Activated CD4-positive, alpha-beta T cell treated with anti-CD3 and anti-CD28 coated beads for 36 hours (primary cell): ENCODE results near the gene HEATR9. TPM values are rescaled to one million over a fixed set of nuclear protein-coding genes. Genes with fewer than 3 reads are reported as not detected.

Experiments
- ATAC-seq: fragments of 200-7000 bp; cut with Tn5 transposase; one replicate; pipeline ENCODE4 v1.10.0; 2021; ENCODE audit warnings: mild to moderate bottlenecking, moderate library complexity
- CTCF ChIA-PET: fragments of 350-600 bp; sonication (Branson Sonifier 250); formaldehyde crosslinking; loops from one replicate; lab custom pipeline; 2021; ENCODE audit warnings: antibody characterized with exemption; lab: Charles Lee
- POLR2A ChIA-PET: fragments of 350-600 bp; sonication (Branson Sonifier 250); formaldehyde crosslinking; loops from one replicate; lab custom pipeline; 2021; ENCODE audit warnings: antibody characterized with exemption, inconsistent platforms; lab: Charles Lee
- DNase-seq: peaks from one replicate; pipeline ENCODE4 v3.0.0-alpha.2; 2020
- H3K27ac Mint-ChIP-seq: one replicate; pipeline ENCODE4 v1.8.0; 2021; ENCODE audit warnings: mixed read lengths
- H3K27me3 Mint-ChIP-seq: one replicate; pipeline ENCODE4 v1.8.0; 2021; ENCODE audit warnings: mixed read lengths
- H3K36me3 Mint-ChIP-seq: one replicate; pipeline ENCODE4 v1.8.0; 2021; ENCODE audit warnings: low read depth, mixed read lengths
- H3K4me1 Mint-ChIP-seq: one replicate; pipeline ENCODE4 v1.8.0; 2021; ENCODE audit warnings: mixed read lengths
- H3K4me3 Mint-ChIP-seq: one replicate; pipeline ENCODE4 v1.8.0; 2021; ENCODE audit warnings: mild to moderate bottlenecking, moderate library complexity, mixed read lengths
- H3K9me3 Mint-ChIP-seq: one replicate; pipeline ENCODE4 v1.8.0; 2021; ENCODE audit warnings: low read depth, mixed read lengths
- intact Hi-C, 2 experiments: fragments of 100-400 bp; cut with DNase I in 1 of 2; cut with micrococcal nuclease in 1 of 2; formaldehyde crosslinking; loops; one replicate each; pipeline versions ENCODE4 v1.14.2 to v1.15.1; 2022 to 2024; cut with DNase I, micrococcal nuclease
- total RNA-seq, 2 experiments: library from RNA; stranded (reverse); gene quantifications; one replicate each; pipeline ENCODE4 v1.2.3, GENCODE V29; 2021

HEATR9 gene
- total RNA-seq, 2 experiments from 2014 or later = 0.18 TPM; not detected in 1

GRCh38 chr17:35855965-35856364 lies 12.7 kb downstream of the HEATR9 start:
- POLR2A ChIA-PET = no interaction called here
- Mint-ChIP-seq H3K4me1 (peaks cover 8% of the 10 kb centered on the region), H3K4me3 (no peak overlapping the region), H3K27me3 (no peaks in the 10 kb centered on the region), H3K27ac (no peak overlapping the region), H3K36me3 (peaks cover 11% of the 10 kb centered on the region), H3K9me3 (no peaks in the 10 kb centered on the region)
- ATAC-seq (no peak), DNase-seq (no peak)
- CTCF ChIA-PET = interaction anchor here (0.5 kb wide), 1 partner anchor 47 kb away, joined by 3 read pairs; no protein-coding TSS in a partner anchor
- intact Hi-C loops = no loop called here

- H3K4me1 Mint-ChIP-seq = peaks cover 9% of the 10 kb centered on the region
- peaks cover 39% of the 10 kb centered on the region for H3K36me3 Mint-ChIP-seq
- intact Hi-C loops = loop anchor here (1.0 to 5.0 kb wide), 2 partner anchors 81 to 158 kb away; partner anchors contain the start of gene RDM1 (in 2 of the 2)
- H3K27me3 Mint-ChIP-seq = no peaks in the 10 kb centered on the region
- DNase-seq (peak; percentile 67), ATAC-seq (peak; percentile 80)
- ChIA-PET POLR2A (no interaction called here), CTCF (interaction anchor here (0.6 to 3.3 kb wide), 16 partner anchors 9 to 126 kb away, joined by 3 to 17 read pairs (median 4); no protein-coding TSS in a partner anchor)
- H3K27ac Mint-ChIP-seq = peak overlapping the region; percentile 53
- H3K4me3 Mint-ChIP-seq = no peak overlapping the region
- no peaks in the 10 kb centered on the region for H3K9me3 Mint-ChIP-seq
Measured at GRCh38 chr17:35849469-35850348, 19.0 kb downstream of the HEATR9 start.

GRCh38 chr17:35847633-35848373 lies 20.9 kb downstream of the HEATR9 start:
- H3K4me1 Mint-ChIP-seq = peaks cover 9% of the 10 kb centered on the region
- no peak overlapping the region for H3K4me3 Mint-ChIP-seq
- ATAC-seq (no peak), DNase-seq (no peak)
- ChIA-PET POLR2A (interaction anchor here (0.9 kb wide), 1 partner anchor 84 kb away, joined by 3 read pairs; no protein-coding TSS in a partner anchor), CTCF (interaction anchor here (0.8 to 3.3 kb wide), 18 partner anchors 9 to 873 kb away, joined by 3 to 17 read pairs (median 4); partner anchors contain the start of gene CCL5)
- peak overlapping the region; percentile 41 for H3K27ac Mint-ChIP-seq
- H3K9me3 Mint-ChIP-seq = no peaks in the 10 kb centered on the region
- H3K36me3 Mint-ChIP-seq = peaks cover 50% of the 10 kb centered on the region
- H3K27me3 Mint-ChIP-seq = no peaks in the 10 kb centered on the region
- intact Hi-C loops = loop anchor here in 1 of 2 experiments (2.0 to 5.0 kb wide), 2 partner anchors 31 to 159 kb away; no protein-coding TSS in a partner anchor

- Mint-ChIP-seq H3K9me3 (no peaks in the 10 kb centered on the region), H3K27me3 (no peaks in the 10 kb centered on the region), H3K27ac (no peak overlapping the region), H3K4me3 (no peak overlapping the region), H3K4me1 (peaks cover 9% of the 10 kb centered on the region), H3K36me3 (peaks cover 54% of the 10 kb centered on the region)
- POLR2A ChIA-PET = interaction anchor here (0.9 kb wide), 1 partner anchor 83 kb away, joined by 3 read pairs; no protein-coding TSS in a partner anchor
- ATAC-seq = no peak
- CTCF ChIA-PET = interaction anchor here (0.7 to 1.7 kb wide), 5 partner anchors 22 to 122 kb away, joined by 3 to 5 read pairs (median 3); partner anchors contain the start of gene CCL5
- DNase-seq = no peak
- intact Hi-C loops = loop anchor here in 1 of 2 experiments (2.0 to 5.0 kb wide), 2 partner anchors 30 to 160 kb away; no protein-coding TSS in a partner anchor
Measured at GRCh38 chr17:35847006-35847405, 21.7 kb downstream of the HEATR9 start.

- Mint-ChIP-seq H3K36me3 (peaks cover 54% of the 10 kb centered on the region), H3K4me3 (no peak overlapping the region), H3K27me3 (no peaks in the 10 kb centered on the region), H3K27ac (no peak overlapping the region), H3K9me3 (no peaks in the 10 kb centered on the region), H3K4me1 (peaks cover 9% of the 10 kb centered on the region)
- no peak for DNase-seq
- intact Hi-C loops = loop anchor here in 1 of 2 experiments (2.0 to 5.0 kb wide), 2 partner anchors 29 to 161 kb away; no protein-coding TSS in a partner anchor
- ATAC-seq = no peak
- CTCF ChIA-PET = interaction anchor here (0.6 to 1.7 kb wide), 6 partner anchors 9 to 727 kb away, joined by 3 to 5 read pairs (median 3); partner anchors contain the start of gene CCL5
- POLR2A ChIA-PET = interaction anchor here (0.5 kb wide), 1 partner anchor 17 kb away, joined by 4 read pairs; no protein-coding TSS in a partner anchor
Measured at GRCh38 chr17:35846055-35846809, 22.5 kb downstream of the HEATR9 start.

GRCh38 chr17:35844547-35844946 lies 24.1 kb downstream of the HEATR9 start:
- no peaks in the 10 kb centered on the region for H3K27me3 Mint-ChIP-seq
- CTCF ChIA-PET = no interaction called here
- intact Hi-C loops = no loop called here
- POLR2A ChIA-PET = no interaction called here
- H3K27ac Mint-ChIP-seq = no peak overlapping the region
- no peak overlapping the region for H3K4me3 Mint-ChIP-seq
- DNase-seq = no peak
- no peak for ATAC-seq
- peaks cover 52% of the 10 kb centered on the region for H3K36me3 Mint-ChIP-seq
- no peaks in the 10 kb centered on the region for H3K9me3 Mint-ChIP-seq
- H3K4me1 Mint-ChIP-seq = peaks cover 9% of the 10 kb centered on the region

GRCh38 chr17:35843698-35844097 lies 25.0 kb downstream of the HEATR9 start:
- ChIA-PET CTCF (no interaction called here), POLR2A (no interaction called here)
- intact Hi-C loops = no loop called here
- no peak for ATAC-seq
- Mint-ChIP-seq H3K36me3 (peaks cover 51% of the 10 kb centered on the region), H3K4me3 (no peak overlapping the region), H3K27me3 (no peaks in the 10 kb centered on the region), H3K9me3 (no peaks in the 10 kb centered on the region), H3K4me1 (peaks cover 8% of the 10 kb centered on the region), H3K27ac (no peak overlapping the region)
- no peak for DNase-seq

- DNase-seq (no peak), ATAC-seq (no peak)
- Mint-ChIP-seq H3K27me3 (no peaks in the 10 kb centered on the region), H3K4me3 (no peak overlapping the region), H3K36me3 (peaks cover 48% of the 10 kb centered on the region), H3K4me1 (peaks cover 6% of the 10 kb centered on the region), H3K27ac (peak overlapping the region; percentile 34), H3K9me3 (no peaks in the 10 kb centered on the region)
- intact Hi-C loops = no loop called here
- ChIA-PET CTCF (interaction anchor here (0.6 to 1.3 kb wide), 5 partner anchors 9 to 203 kb away, joined by 3 to 5 read pairs (median 3); no protein-coding TSS in a partner anchor), POLR2A (interaction anchor here (0.6 kb wide), 1 partner anchor 67 kb away, joined by 3 read pairs; no protein-coding TSS in a partner anchor)
Measured at GRCh38 chr17:35842239-35842638, 26.5 kb downstream of the HEATR9 start.

GRCh38 chr17:35841505-35841904 lies 27.2 kb downstream of the HEATR9 start:
- H3K4me3 Mint-ChIP-seq = no peak overlapping the region
- ChIA-PET CTCF (interaction anchor here (0.5 to 1.3 kb wide), 6 partner anchors 8 to 202 kb away, joined by 3 to 7 read pairs (median 4); no protein-coding TSS in a partner anchor), POLR2A (interaction anchor here (0.6 to 0.7 kb wide), 2 partner anchors 34 to 233 kb away, joined by 4 to 13 read pairs; no protein-coding TSS in a partner anchor)
- no peaks in the 10 kb centered on the region for H3K27me3 Mint-ChIP-seq
- no peak for DNase-seq
- H3K9me3 Mint-ChIP-seq = no peaks in the 10 kb centered on the region
- ATAC-seq = peak; percentile 42
- H3K27ac Mint-ChIP-seq = no peak overlapping the region
- H3K4me1 Mint-ChIP-seq = peaks cover 5% of the 10 kb centered on the region
- peaks cover 52% of the 10 kb centered on the region for H3K36me3 Mint-ChIP-seq
- intact Hi-C loops = no loop called here

- H3K27ac Mint-ChIP-seq = no peak overlapping the region
- peaks cover 2% of the 10 kb centered on the region for H3K4me1 Mint-ChIP-seq
- ChIA-PET CTCF (interaction anchor here (0.5 to 1.3 kb wide), 5 partner anchors 8 to 81 kb away, joined by 3 to 7 read pairs (median 3); no protein-coding TSS in a partner anchor), POLR2A (interaction anchor here (0.6 to 0.7 kb wide), 2 partner anchors 34 to 234 kb away, joined by 4 to 13 read pairs; no protein-coding TSS in a partner anchor)
- peaks cover 54% of the 10 kb centered on the region for H3K36me3 Mint-ChIP-seq
- no peak for DNase-seq
- no peaks in the 10 kb centered on the region for H3K27me3 Mint-ChIP-seq
- intact Hi-C loops = no loop called here
- ATAC-seq = no peak
- H3K9me3 Mint-ChIP-seq = no peaks in the 10 kb centered on the region
- no peak overlapping the region for H3K4me3 Mint-ChIP-seq
Measured at GRCh38 chr17:35841101-35841500, 27.6 kb downstream of the HEATR9 start.
